SKM-1 treated with dmso at 0.1 percent for 144 hours (cell line): Measurements from ENCODE around the gene KRTAP12-4.
"Not testable (repeated sequence)": the region's sequence is repeated elsewhere in the genome, so short reads cannot be mapped to it uniquely, and the experiment has no call there.

Source experiments
- DNase-seq: peaks from one replicate; lab custom pipeline; 2025; ENCODE audit not compliant: unreplicated experiment; lab: John Stamatoyannopoulos, UW

KRTAP12-4 gene

DNA sequence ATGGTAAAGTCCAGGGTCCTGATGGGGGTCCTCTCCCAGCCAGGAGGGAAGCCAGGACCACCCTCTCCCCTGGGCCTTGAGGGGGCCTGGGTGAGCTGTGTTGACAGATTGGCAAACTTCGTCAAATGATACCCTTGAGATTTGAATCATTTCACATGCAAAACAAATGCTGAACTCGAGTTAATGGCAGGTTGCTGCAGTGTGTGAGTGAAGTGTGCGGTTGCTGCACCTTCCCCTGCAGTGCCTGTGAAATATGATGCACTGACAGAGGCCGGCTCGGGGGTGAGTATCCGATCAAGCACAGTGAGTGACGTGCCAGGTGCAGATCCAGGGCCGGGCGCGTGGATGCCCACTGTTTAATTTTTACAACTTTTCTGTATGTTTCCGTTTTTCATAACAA, 33.2 kb upstream of the KRTAP12-4 start:
- DNase-seq = no peak

DNA sequence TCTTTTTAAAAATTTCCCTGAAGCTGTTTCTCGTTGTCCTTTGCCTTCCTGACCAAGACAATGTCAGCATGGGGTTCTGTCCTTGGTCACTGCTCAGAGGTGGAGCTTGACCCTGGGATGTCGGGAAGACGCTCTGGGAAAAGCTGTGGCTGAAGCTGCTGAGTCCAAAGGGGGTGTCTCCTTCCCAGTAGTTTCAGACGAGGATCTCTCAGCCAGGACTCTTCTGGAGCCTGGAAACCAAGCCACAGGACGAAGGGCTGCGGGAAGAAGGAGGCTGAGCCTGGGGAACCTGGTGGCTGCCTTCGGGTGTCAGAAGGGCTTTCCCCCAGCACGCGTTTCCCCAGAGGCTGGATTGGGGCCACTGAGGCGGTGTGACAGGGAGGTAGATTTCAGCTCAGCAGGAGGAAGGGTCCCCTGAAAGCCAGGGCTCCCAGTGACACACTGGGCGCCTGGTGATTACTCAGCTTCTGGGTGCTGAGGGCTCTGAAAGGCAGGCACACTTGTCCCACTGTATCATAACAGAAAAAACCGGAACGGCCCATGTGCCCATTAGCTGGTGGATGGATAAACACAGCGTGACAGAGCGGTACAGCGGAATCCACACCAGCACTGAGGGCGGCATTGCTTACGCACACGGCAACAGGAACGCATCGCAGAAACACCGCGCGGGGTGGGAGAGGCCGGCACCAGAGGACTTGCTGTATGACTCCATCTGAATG, 32.5 kb upstream of the KRTAP12-4 start:
- no peak for DNase-seq

DNA sequence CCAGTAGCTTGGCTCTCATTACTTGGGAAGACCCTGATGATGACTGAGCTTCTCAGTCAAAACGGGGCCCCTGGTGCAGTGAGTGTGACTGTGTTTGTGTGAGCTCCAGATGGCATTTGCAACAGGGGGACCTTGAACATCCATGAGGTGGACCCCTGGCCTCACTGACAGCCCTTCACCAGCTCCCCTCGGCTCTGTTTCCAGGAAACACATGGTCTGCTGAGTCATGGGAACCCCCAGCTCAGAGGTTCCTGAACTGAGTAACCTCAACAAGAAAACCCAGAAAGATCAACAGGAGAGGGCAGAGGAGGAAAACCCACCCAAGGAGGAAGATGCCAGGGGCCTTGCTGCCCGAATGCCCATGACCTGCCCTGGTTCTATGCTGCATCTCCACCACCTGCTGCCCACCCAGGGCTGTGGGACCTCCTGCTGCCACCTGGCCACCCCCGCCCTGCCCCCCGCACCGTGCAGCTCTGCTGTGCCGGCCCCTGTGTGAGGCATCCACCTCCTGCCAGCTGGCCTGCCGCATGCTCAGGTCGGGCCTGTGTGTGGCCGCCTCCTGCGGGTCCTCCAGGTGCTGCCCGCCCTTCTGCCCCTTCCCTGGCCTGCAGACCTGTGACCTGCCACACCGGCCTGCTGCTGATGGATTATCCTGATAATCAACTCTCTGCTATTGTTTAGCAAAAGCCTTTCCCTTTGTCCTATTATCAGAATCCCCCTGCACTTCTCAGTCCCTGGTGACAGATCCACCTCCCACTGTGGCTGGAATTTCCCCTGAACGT, 31.7 kb upstream of the KRTAP12-4 start:
- no peak for DNase-seq

DNA sequence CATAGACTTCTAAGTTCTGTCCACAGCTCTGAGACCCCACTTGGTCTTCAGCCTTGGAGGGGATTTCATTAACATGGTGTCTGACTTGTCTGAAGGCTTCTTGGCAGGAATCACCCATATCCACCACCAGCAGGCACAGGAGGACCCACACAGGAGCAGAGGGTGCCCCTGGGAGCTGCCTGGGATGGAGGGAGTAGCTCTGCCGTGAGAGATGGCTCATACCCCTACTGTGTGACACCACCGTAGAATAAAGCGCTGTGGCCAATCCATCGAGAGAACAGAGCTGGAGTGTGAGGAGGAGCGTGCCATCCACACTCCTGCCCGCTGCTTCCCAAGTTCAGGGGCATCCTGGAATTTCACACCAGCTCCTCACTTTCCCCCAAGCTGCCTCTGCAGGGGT, 30.6 kb upstream of the KRTAP12-4 start:
- not testable (repeated sequence) for DNase-seq

DNA sequence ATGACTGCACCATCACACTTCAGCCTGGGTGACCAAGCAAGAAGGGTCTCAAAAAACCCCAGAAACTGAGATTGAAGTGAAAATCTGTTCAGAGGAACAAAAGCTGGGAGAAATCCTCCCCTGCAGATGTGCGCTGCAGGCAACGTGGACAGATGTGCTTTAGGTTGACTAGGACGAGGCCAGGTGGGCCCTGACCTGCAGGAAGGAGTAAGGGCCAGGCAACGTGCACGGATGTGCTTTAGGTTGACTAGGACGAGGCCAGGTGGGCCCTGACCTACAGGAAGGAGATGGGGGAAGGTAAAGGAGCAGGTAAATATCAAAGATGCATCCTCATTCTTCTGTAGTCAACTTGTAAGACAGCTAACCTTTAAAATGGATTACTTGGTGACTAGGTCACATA, 30.0 kb upstream of the KRTAP12-4 start:
- no peak for DNase-seq

DNA sequence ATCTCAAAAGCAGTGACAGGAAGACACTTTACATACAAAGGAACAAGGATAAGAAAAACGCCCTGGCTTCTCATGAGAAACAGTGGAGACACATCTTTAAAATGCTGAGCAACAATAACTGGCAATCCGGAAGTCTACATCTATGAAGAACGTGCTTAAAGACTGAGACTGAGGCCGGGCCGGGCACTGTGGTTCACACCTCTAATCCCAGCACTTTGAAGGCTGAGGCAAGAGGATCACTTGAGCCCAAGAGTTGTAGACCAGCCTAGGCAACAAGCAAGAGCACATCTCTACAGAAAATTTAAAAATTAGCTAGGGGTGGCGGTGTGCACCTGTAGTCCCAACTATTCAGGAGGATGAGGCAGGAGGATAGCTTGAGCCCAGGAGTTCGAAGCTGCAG, 29.6 kb upstream of the KRTAP12-4 start:
- no peak for DNase-seq

DNA sequence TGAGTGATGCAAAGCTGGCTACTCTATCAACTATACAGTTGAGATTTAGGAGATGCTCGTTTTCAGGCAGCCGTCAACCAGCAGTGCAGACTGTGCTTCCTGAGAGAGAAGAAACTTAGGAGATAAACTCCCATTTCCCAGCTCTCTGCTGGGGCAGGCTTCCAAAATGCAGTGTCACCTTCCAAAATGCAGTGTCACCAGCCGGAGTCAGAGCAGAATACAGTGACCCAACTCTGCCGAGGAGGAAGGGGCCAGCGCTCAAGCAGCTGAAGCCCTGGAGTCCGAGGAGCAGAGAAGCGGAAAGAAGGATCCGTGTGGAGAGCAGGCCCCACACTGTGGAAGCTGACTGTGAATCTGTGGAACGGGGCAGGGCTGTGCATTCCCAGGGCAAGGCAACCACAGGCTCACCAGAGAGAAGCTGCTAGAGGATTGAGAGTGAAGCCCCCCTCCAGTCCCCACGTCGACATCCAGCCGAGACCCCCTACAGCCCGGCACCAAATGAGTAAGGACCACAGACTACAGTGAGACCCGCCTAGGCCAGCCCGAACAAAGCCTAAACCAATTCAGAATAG, 28.2 kb upstream of the KRTAP12-4 start:
- no peak for DNase-seq

DNA sequence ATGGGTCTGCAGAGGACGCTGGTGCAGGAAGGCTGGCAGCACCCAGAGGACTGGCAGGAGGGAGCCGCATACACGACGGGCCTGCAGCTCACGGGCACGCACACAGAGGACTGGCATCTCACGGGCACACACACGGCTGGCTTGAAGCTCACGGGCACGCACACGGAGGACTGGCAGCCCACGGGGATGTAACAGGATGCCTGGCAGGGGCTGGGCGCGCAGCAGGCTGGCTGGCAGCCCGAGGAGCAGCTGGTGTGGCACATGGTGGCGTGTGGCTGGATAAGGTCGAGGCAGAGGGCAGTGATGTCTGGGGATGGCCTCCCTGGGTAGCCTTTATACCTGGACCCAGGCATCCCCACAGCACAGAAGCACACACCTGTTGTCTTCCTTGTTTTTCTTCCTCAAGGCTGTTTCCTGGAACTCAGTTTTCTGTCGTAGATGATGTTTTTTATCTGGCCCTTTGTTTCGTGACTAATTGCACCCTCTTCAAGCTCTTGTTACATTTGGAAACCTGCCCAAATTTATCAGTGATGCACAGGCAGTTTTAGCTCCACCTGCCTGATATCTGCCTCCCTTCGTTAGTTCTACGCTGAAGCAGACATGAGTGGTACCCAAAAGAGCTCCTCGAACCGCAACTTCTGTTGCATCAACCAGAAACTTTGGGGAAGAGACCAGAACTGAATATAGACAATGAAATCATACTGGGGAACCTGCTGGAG, 27.6 kb upstream of the KRTAP12-4 start, which contains the start of gene KRTAP12-1:
Gene KRTAP12-1 (minus strand): TSS at position 303 of the 719 bp plus-strand sequence. CDS start 40 bp downstream, at position 263.
- DNase-seq = no peak

DNA sequence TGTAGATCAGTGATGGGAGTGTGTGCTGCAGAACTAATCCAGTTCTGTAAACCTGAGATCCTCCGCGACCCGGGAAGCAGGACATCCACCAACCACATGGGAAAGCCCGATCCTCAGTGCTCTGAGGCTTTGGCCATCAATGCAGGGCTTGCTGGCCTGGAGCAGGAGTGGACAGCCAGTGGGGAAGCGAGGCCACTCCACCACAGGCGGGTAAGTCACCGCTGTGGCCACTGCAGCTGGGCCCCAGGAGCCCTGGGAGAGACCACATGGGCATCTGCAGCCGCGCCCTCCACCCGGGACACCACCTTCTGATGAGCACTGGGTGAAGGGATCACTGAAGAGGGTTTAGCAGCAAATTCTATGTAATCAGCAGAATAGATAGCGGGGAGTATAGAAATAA, 26.7 kb upstream of the KRTAP12-4 start:
- DNase-seq = no peak

DNA sequence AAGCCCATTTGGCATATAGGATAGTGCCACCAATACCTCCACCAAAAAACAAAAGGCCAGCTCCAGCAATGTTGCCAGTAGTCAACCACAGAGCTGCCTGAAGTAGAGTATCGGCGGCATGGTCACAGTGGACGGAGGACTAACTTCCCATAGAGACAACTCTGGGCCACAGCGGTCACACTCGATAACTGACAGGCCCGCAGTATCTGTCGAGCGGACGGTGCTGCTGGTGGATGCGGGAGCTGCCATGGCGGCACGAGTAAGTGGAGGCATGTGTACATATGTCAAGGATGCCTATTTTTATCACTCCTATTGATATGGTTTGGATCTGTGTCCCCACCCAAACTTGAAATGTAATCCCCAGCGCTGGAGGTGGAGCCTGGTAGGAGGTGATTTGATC, 23.4 kb upstream of the KRTAP12-4 start:
- DNase-seq = no peak

DNA sequence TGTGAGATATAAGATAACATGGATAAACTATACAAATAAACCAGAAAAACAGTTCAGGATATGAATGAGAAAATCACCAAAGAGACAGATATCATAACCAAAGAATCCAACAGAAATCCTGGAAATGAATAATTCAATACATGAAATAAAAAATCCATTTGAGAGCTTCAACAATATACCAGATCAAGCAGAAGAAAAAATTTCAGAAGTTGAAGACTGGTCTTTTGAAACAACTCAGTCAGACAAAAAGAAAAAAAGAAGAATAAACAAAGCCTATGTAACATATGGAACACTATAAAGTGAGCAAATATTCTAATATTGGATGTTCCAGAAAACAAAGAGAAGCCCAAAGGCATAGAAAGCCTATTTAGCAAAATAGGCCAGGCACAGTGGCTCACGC, 17.5 kb upstream of the KRTAP12-4 start:
- DNase-seq = no peak

DNA sequence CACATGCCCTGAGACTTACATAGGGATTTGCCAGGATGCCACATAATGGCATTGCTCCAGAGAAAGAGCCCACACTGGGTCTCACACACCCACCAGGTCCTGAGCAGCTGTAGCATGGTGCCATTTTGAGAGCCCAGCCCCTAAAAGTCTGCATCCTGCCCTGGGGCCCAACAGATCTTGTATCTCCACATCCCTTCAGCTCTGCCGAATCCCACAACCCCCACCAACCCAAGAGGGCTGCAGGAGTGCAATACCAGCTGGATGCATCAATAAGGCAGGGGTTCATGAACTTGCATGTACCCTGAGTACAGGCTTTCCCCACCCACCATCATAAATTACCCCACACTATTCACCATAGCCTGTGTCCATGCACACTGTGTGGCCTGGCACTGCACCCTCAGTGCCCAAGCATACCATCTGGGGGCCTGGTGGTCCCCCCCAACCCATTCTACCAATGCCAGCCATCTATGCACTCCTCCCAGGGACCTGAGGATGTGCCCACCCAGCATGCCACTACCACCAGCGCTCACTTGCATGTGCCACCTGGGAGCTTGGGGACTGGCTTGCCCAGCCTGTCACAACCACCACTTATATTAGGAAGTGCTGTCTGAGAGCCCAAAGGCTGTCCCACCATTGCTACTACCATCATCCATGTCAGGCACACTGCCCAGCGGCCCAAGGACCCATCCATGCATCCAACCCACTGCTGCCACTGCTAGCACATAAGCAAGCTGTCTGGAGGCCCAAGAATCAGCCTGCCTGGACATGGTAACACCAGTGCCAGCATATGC, 16.4 kb upstream of the KRTAP12-4 start:
- DNase-seq = no peak

DNA sequence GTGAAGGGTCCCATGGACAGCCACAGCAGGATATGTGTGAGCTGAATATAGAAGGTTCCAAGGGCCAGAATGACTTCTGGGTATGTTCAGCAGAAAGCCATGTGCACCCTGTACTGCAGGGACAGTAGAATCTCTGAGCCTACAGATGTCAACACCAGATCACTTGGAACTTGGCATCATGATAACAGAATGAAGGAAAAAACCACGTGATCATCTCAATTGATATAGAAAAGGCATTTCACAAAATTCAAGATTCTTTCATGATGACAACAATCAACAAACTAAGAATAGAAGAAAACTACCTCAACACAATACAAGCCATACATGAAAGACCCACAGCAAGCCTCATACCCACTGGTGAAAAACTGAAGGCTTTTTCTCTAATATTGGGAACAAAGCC, 13.2 kb upstream of the KRTAP12-4 start:
- no peak for DNase-seq

DNA sequence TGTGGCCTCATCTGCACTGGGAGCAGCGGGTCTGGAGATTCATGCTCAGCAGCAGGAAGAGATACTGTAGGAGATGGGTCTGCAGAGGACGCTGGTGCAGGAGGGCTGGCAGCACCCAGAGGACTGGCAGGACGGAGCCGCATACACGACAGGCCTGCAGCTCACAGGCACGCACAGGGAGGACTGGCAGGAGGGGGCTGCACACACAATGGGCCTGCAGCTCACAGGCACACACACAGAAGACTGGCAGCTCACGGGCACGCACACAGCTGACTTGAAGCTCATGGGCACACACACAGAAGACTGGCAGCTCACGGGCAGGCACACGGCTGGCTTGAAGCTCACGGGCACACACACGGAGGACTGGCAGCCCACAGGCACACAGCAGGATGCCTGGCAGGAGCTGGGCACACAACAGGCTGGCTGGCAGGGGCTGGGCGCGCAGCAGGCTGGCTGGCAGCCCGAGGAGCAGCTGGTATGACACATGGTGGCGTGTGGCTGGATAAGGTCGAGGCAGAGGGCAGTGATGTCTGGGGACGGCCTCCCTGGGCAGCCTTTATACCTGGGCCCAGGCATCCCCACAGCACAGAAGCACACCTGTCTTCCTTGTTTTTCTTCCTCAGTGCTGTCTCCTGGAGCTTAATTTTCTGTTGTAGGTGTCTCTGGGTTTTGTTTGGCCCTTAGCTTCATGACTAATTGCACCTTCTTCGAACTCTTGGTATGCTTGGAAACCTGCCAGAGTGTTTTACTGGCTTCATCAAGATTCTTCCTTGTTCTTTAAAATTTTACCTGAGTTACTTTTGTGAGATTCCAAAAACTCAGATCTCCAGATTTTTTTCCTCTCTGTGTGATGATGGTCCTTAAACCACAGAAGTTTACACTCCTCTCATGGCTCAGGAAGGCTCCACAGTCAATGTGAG, 12.2 kb upstream of the KRTAP12-4 start, which contains the start of gene KRTAP12-2:
Gene KRTAP12-2 (minus strand): TSS at position 527 of the 920 bp plus-strand sequence. CDS start 41 bp downstream, at position 486.
- DNase-seq = no peak

DNA sequence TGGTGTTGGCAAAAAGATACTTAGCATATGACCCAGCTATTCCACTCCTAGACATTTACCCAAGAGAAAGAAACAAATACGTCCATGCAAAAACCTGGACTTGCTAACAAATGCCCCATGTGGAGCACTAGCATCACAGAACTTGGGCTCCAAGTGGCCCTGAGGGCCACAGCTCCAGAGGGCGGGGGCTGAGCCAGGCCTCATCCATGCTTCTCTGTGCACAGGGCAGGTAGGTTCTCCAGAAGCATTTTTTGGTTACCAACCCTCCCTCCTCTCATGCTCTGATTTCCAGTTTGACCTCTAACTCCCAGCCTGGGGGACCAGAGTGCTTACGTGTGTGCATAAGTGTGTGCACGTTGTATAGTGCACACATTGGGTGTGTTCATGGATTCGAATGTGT, 10.2 kb upstream of the KRTAP12-4 start:
- no peak for DNase-seq

DNA sequence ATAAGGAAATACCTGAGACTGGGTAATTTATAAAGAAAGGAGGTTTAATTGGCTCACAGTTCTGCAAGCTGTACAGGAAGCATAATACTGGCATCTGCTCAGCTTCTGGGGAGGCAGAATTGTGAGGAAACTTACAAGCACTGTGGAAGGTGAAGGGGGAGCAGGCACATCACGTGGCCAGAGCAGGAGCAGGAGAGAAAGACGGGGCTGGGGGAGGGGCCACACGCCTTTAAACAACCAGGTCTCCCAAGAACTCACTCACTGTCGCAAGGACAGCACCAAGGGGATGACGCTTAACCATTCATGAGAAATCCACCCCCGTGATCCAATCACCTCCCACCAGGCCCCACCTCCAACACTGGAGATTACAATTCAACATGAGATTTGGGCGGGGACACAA, 7.1 kb upstream of the KRTAP12-4 start:
- DNase-seq = not testable (repeated sequence)

DNA sequence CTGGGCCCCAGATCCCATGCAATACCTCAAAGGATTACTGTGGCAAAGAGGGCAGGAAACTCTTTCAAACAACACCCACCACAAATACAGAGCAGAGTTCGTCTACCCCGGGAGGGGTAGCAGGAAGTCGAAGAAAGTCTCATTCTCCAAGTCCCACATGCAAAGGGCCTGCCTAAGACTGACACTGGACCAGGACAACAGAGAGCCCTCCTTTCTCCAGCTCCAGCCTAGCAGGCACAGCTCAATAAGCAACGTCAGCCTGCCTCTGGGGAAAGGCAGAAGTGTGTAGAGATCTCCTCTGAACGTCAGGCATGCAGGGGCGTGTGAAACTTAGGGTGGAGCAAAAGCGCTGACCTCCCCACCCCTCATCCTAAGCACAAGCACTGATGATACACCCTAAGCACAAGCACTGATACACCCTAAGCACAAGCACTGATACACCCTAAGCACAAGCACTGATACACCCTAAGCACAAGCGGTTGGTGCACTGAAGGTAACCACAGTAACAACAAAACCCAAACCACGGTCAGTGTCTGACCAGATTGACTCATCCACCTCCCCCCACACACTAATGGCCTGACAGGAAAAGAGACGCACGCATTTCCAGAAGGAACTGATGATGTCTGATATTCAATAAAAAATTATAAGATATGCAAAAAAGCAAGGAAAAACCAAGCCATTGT, 4.6 kb upstream of the KRTAP12-4 start:
- DNase-seq = no peak

DNA sequence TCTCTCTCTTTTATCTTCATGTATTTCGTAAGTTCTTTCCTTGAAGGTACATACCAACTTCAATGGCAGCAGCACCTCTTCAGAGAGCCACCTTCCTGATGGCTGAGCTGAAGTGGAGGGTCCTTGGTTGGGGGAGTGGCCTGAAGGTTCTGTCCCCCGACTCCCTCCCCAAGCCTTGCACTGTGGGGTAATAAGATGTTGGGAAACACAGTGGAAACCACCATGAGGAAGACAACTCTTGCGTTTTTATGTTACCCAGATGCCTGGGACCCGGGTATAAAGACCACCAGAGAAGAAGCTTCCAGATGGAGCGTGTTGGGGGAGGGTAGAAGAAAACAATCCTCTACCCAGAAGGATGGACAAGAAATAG, 4.1 kb upstream of the KRTAP12-4 start:
- DNase-seq = no peak
